Muscle layer of colon (tissue), 2 donors: ENCODE data around the gene ISLR.

Experiments used
- H3K27ac ChIP-seq: one replicate; pipeline ENCODE4 v1.7.0; 2013; ENCODE audit warnings: low read depth, mild to moderate bottlenecking, low read length, moderate library complexity
- H3K27me3 ChIP-seq, 2 donors: one replicate each; pipeline ENCODE4 v1.7.0; 2013; ENCODE audit warnings: low read length in 2 of 2, mild to moderate bottlenecking in 2 of 2; ENCODE audit not compliant: insufficient read depth in 2 of 2, control insufficient read depth in 1 of 2
- H3K36me3 ChIP-seq: one replicate; pipeline ENCODE4 v1.7.0; 2013; ENCODE audit warnings: mild to moderate bottlenecking, low read length; ENCODE audit not compliant: insufficient read depth
- H3K4me1 ChIP-seq: one replicate; pipeline ENCODE4 v1.7.0; 2013; ENCODE audit warnings: mild to moderate bottlenecking, low read length; ENCODE audit not compliant: insufficient read depth
- H3K4me3 ChIP-seq, 2 donors: one replicate each; pipeline ENCODE4 v1.7.0; 2013; ENCODE audit warnings: low read length in 2 of 2, low read depth in 1 of 2, mild to moderate bottlenecking in 1 of 2, moderate library complexity in 1 of 2
- H3K9ac ChIP-seq: one replicate; pipeline ENCODE4 v1.7.0; 2013; ENCODE audit warnings: low read length
- H3K9me3 ChIP-seq: one replicate; pipeline ENCODE4 v1.7.0; 2013; ENCODE audit warnings: mild to moderate bottlenecking, low read length
- donor health status: abdominal sarcoma.
- donor health status: Adenocarcinoma of cecum.

Gene ISLR

GRCh38 chr15:74176262-74177214 is 3.0 kb downstream of the ISLR start:
- no peak overlapping the region for H3K9ac ChIP-seq
- no peak overlapping the region for H3K27ac ChIP-seq
- H3K4me1 ChIP-seq: peaks cover 55% of the 10 kb centered on the region
- no peaks in the 10 kb centered on the region for H3K36me3 ChIP-seq
- no peaks in the 10 kb centered on the region for H3K27me3 ChIP-seq
- no peak overlapping the region for H3K4me3 ChIP-seq
- no peaks in the 10 kb centered on the region for H3K9me3 ChIP-seq

- H3K36me3 ChIP-seq: no peaks in the 10 kb centered on the region
- no peak overlapping the region for H3K4me3 ChIP-seq
- no peak overlapping the region for H3K9ac ChIP-seq
- H3K9me3 ChIP-seq: no peaks in the 10 kb centered on the region
- no peaks in the 10 kb centered on the region for H3K27me3 ChIP-seq
- H3K4me1 ChIP-seq: peaks cover 40% of the 10 kb centered on the region
- no peak overlapping the region for H3K27ac ChIP-seq
These were observed 5.0 kb downstream of the ISLR start for GRCh38 chr15:74178326-74179100.

DNA sequence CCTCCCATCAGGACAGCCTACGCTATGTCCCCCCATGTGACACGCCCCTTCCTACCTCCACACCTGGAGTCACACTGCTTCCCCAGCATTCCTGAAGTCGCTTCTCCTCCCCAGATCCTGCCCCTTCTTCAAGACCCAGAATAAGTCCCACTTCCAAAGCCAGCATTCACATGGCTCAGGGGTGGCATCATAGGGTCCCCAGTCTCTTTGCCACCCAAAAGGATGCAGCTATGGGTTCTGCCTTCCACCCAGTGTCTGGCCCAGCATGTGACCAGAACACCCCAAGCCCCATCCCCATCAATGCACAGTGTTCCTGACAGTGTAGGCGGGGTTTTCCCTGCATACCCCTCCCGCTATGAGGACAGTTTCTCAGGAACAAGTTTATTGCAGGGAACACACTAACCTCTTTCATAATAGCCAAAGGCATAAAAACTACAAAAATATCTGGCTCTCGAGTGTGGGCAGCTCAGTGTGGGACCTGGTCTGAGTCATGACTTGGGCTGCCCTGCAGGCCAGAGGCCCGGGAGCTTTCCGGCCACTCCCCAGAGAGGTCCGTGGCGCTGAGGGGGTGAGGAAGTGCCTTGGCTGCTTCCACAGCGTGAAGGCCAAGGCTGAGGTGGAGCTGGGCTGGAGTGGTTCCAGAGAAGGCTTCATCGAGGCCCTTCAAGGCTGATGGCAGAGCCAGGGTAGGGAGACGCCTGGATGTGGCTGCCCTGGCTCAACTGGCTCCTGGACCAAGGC is 5.8 kb downstream of the ISLR start:
- no peaks in the 10 kb centered on the region for H3K36me3 ChIP-seq
- H3K4me1 ChIP-seq: peaks cover 35% of the 10 kb centered on the region
- H3K27me3 ChIP-seq: no peaks in the 10 kb centered on the region
- no peak overlapping the region for H3K4me3 ChIP-seq
- H3K9me3 ChIP-seq: no peaks in the 10 kb centered on the region
- no peak overlapping the region for H3K27ac ChIP-seq
- H3K9ac ChIP-seq: no peak overlapping the region

DNA sequence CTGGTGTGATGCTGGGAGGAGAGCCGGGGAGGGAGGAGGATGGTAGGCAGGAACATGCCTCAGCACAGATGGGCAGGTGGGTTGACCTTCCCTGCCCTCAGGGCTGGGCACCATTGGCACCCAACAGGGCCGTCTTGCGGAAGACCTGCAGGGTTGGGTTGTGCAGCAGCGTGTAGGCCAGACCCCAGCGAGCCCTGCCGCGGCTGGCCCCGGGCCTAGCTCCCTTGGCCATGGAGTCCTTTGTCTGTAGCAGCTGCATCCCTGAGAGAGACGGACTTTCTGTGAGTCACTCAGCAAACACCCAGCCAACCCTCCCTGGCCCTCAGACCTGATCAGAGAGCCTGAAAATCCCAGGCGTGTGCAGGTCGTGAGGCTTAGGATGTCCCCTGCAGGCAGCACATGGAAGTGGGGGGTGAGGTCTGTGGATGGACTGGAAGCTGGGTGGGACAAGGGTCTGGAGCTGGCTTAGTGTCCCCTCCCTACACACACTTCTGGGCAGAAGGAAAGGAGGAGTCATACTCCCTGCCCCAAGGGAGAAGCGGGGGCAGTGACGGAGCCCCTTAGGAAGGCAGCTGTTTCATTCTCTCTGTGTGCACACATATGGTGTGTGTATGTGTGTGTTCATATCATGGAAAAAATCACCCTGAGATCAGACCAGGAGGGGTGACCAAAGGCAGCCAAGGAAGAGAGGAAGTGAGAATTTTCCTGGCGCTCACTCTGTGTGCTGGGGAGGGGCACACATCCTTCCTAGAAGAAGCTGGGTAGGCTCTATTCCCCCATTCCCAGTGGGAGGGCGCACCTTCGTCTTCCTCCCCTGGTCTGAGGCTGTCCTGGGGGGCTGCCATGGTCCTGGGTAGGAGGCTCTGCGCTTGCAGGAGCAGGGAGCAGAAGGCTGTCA is 6.7 kb downstream of the ISLR start:
- H3K36me3 ChIP-seq: no peaks in the 10 kb centered on the region
- no peaks in the 10 kb centered on the region for H3K27me3 ChIP-seq
- H3K4me1 ChIP-seq: peaks cover 33% of the 10 kb centered on the region
- H3K27ac ChIP-seq: no peak overlapping the region
- H3K9me3 ChIP-seq: no peaks in the 10 kb centered on the region
- no peak overlapping the region for H3K9ac ChIP-seq
- H3K4me3 ChIP-seq: no peak overlapping the region

GRCh38 chr15:74180881-74181602 is 7.5 kb downstream of the ISLR start:
- H3K36me3 ChIP-seq: no peaks in the 10 kb centered on the region
- no peaks in the 10 kb centered on the region for H3K9me3 ChIP-seq
- no peak overlapping the region for H3K9ac ChIP-seq
- H3K27me3 ChIP-seq: no peaks in the 10 kb centered on the region
- H3K4me3 ChIP-seq: no peak overlapping the region
- H3K27ac ChIP-seq: no peak overlapping the region
- peaks cover 27% of the 10 kb centered on the region for H3K4me1 ChIP-seq

DNA sequence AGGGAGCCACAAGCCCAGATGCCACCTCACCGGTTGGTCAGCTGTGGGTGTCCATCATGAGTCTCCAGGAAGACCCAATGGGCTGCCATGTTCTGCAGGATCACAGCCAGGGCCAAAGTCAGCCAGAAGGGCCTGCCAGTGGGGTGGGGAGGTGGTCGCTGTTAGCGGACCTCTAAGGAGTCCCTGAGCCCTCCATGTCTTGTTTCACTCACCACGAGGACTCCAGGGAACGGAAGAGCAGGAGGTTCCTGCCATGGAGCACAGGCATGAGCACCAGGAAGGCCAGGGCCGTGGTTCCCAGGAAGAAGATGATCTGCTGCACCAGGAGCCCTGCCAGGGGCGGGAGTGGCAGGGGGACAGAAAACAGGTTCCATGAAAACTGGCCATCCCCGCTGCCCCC is 8.6 kb downstream of the ISLR start:
- H3K9me3 ChIP-seq: no peaks in the 10 kb centered on the region
- H3K36me3 ChIP-seq: no peaks in the 10 kb centered on the region
- no peaks in the 10 kb centered on the region for H3K27me3 ChIP-seq
- no peak overlapping the region for H3K27ac ChIP-seq
- no peak overlapping the region for H3K9ac ChIP-seq
- H3K4me3 ChIP-seq: no peak overlapping the region
- peaks cover 21% of the 10 kb centered on the region for H3K4me1 ChIP-seq

DNA sequence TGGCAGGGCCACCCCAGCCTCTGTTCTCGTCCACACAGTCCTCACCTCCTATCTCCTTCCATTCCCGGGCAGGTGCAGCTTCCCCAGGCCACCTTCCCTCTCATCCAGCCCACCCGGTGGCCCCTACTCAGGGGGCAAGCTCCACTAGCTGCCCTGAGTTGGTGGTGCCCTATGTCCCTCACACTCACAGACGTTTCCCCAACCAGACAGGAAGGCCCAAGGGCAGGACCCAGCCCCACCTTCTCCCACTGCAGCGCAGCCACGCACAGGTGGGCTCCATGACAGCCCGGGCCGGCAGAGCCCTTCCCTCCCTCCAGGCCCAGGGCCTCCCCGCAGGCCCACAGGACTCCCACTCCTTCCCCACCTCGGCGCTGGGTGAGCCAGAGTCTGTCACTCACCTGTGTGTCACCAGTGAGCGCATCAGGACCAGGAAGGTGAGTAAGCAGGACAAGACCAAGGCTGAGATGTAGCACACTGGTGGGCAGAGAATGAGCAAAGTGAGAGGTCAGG is 11.1 kb downstream of the ISLR start:
- Histone ChIP-seq H3K4me3 (no peak overlapping the region), H3K36me3 (no peaks in the 10 kb centered on the region), H3K9ac (no peak overlapping the region), H3K9me3 (no peaks in the 10 kb centered on the region), H3K4me1 (peaks cover 11% of the 10 kb centered on the region), H3K27me3 (no peaks in the 10 kb centered on the region), H3K27ac (no peak overlapping the region)

DNA sequence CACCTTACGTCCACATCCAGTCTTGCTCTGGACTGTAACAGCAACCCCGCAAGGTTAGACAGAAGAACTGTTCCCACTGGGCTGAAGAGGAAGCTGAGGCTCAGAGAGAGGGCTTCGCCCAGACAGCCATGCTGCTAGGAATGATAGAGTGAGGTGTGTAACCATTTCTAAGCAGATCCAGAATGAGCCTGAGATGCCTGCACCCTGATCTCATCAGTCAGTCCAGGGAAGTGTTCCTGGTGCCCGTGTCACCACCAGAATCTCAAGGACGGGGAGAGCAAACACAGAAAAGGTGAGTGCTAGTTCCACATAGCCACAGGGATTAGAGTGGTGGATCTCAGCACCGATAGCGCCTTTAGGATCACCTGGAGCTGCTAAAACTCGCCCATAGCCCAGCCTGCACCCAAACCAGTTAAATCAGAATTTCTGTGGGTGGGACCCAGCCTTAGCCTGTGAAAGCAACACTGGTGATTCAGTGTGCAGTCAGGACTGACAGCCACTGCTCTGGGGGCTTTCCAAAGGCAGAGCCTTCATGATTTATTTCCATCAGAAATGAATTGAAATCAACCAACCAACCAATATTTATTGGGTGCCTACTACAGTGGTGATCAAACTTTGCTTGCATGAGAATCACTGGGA is 12.3 kb downstream of the ISLR start:
- no peak overlapping the region for H3K4me3 ChIP-seq
- H3K9ac ChIP-seq: no peak overlapping the region
- H3K27ac ChIP-seq: no peak overlapping the region
- no peaks in the 10 kb centered on the region for H3K4me1 ChIP-seq
- no peaks in the 10 kb centered on the region for H3K9me3 ChIP-seq
- H3K27me3 ChIP-seq: no peaks in the 10 kb centered on the region
- H3K36me3 ChIP-seq: no peaks in the 10 kb centered on the region

DNA sequence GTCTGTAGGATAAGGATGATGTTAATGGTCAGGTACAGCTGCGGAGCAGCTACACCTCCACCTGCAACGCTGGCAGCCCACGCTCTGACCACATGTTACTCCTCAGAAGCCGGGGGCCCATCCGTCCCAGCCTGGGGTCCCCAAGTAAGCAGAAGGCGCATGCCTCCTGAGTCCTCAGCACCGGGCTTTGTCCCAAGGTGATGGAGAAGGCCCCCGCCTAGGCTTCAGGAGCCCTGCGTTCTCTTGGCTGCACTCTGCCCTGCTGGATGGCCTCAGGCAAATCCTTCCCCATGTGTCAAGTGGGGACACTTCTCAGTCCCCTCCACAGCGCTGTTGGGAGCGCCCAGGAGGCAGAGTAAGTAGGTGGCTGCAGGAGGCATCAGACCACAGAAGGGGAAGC is 14.7 kb downstream of the ISLR start:
- Histone ChIP-seq H3K4me1 (no peaks in the 10 kb centered on the region), H3K36me3 (no peaks in the 10 kb centered on the region), H3K9me3 (no peaks in the 10 kb centered on the region), H3K9ac (no peak overlapping the region), H3K27ac (no peak overlapping the region), H3K4me3 (no peak overlapping the region), H3K27me3 (no peaks in the 10 kb centered on the region)

- Histone ChIP-seq H3K9me3 (no peaks in the 10 kb centered on the region), H3K4me3 (no peak overlapping the region), H3K9ac (no peak overlapping the region), H3K27me3 (no peaks in the 10 kb centered on the region), H3K36me3 (no peaks in the 10 kb centered on the region), H3K27ac (no peak overlapping the region), H3K4me1 (no peaks in the 10 kb centered on the region)
These were observed 18.3 kb downstream of the ISLR start for GRCh38 chr15:74191798-74192197.
